ENCODE data around the gene CASK. TPM values are rescaled to one million over a fixed set of nuclear protein-coding genes. Genes with fewer than 3 reads are reported as not detected.
A peak's percentile ranks its signal among the peaks of the same experiment; 100 is the strongest.

Gene CASK
- total and polyA plus RNA-seq, 2 of the 13 experiments (the other 11 are each of a cell fraction or from before 2014, with no cell fraction given) = 14.5 to 16.0 TPM

DNA sequence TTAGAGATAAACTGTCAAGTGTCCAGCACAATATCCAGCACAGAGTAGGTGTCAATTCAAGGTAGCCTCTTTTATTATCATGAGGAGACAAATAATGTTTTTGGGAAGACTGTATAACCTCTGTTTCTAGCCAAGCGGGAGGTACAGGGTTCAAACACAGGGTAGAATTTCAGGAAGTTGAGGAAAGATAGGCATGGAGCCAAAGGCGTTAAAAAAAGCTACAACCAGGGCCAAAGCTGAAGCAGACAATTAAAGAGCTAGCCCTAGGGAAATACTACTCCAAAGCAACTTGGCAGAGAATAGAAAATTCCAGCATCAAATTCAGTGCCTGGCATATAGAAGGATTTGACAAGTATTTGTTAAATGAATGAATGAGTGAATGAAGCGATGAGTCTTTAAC, 40.0 kb upstream of the CASK start:
- no peak overlapping the region for H2AFZ ChIP-seq (ENCODE audit: low read length)
- no peaks in the 10 kb centered on the region for H3K36me3 ChIP-seq (replicated peaks in 1 of 2; ENCODE audit: control insufficient read depth in 1 of 2, insufficient read depth in 2 of 2, low read length in 2 of 2)
- no peaks in the 10 kb centered on the region for H3K9me3 ChIP-seq (ENCODE audit: low read length)
- H3K4me2 ChIP-seq (ENCODE audit: low read depth, low read length) = no peak overlapping the region
- DNase-seq (ENCODE audit: low spot score) (no peak), FAIRE-seq (no peak), ATAC-seq (no peak)
- intact Hi-C loops (cut with micrococcal nuclease; ENCODE audit: unreplicated experiment) = no loop called here
- in situ Hi-C loops (cut with HindIII; ENCODE audit: extremely low pct_ligation_motif_present, low pct_unique_long_range_greater_than_20kb) = no loop called here
- no TSS peak for BruUV-seq (replicated peaks)
- no peak overlapping the region for H3K9ac ChIP-seq (ENCODE audit: insufficient read depth, low read depth, low read length)
- ChIA-PET CTCF (ENCODE audit: low intra/inter-chr PET ratio, low total read pairs) (no interaction called here), POLR2A (no interaction called here)
- no peaks in the 10 kb centered on the region for H4K20me1 ChIP-seq (ENCODE audit: insufficient read depth, low read length)
- no peaks in the 10 kb centered on the region for H3K79me2 ChIP-seq (ENCODE audit: insufficient read depth, low read length)
- H3K4me3 ChIP-seq (replicated peaks in 1 of 3; ENCODE audit: insufficient read depth in 1 of 3, low read depth in 2 of 3, low read length in 3 of 3) = no peak overlapping the region
- no peak overlapping the region for H3K27ac ChIP-seq (ENCODE audit: extremely low read length, insufficient read depth, low read length)
- TF ChIP-seq ETV6 (CRISPR knock-in tag; conservative IDR thresholded peaks at IDR 0.05) (no peak), SOX6 (IDR thresholded peaks at IDR 0.05) (no peak), SOX6 (CRISPR knock-in tag; IDR thresholded peaks at IDR 0.05) (0 out of 2 replicates have a peak, but pooled peaks have one; percentile 18), SOX13 (IDR thresholded peaks at IDR 0.05) (no peak), SOX13 (CRISPR knock-in tag; conservative IDR thresholded peaks at IDR 0.05 in 1 of 2, IDR thresholded peaks at IDR 0.05 in 1 of 2) (0 out of 4 replicates have a peak, but pooled peaks of 1 of the 2 experiments have one; percentile 33)
- WGBS (ENCODE audit: low lambda C conversion rate) = 29% methylated on average over 3 of the region's 3 CpGs
- H3K4me1 ChIP-seq (ENCODE audit: insufficient read depth, low read length) = peaks cover 5% of the 10 kb centered on the region; the same call in 1 of the 2 replicates
- H3K27me3 ChIP-seq (ENCODE audit: control insufficient read depth in 1 of 2, insufficient read depth in 2 of 2, low read length in 2 of 2) = no peaks in the 10 kb centered on the region

GRCh38 chrX:41960142-41960541, 36.8 kb upstream of the CASK start:
- WGBS (ENCODE audit: low lambda C conversion rate) = 10% methylated on average over 2 of the region's 2 CpGs
- Histone ChIP-seq H2AFZ (ENCODE audit: low read length) (no peak overlapping the region), H3K4me1 (ENCODE audit: insufficient read depth, low read length) (peaks cover 5% of the 10 kb centered on the region; the same call in 1 of the 2 replicates), H3K9me3 (ENCODE audit: low read length) (no peaks in the 10 kb centered on the region), H3K4me2 (ENCODE audit: low read depth, low read length) (no peak overlapping the region), H3K36me3 (replicated peaks in 1 of 2; ENCODE audit: control insufficient read depth in 1 of 2, insufficient read depth in 2 of 2, low read length in 2 of 2) (no peaks in the 10 kb centered on the region), H3K4me3 (replicated peaks in 1 of 3; ENCODE audit: insufficient read depth in 1 of 3, low read depth in 2 of 3, low read length in 3 of 3) (no peak overlapping the region), H3K79me2 (ENCODE audit: insufficient read depth, low read length) (no peaks in the 10 kb centered on the region), H3K27ac (ENCODE audit: extremely low read length, insufficient read depth, low read length) (no peak overlapping the region), H3K27me3 (ENCODE audit: control insufficient read depth in 1 of 2, insufficient read depth in 2 of 2, low read length in 2 of 2) (no peaks in the 10 kb centered on the region), H3K9ac (ENCODE audit: insufficient read depth, low read depth, low read length) (no peak overlapping the region), H4K20me1 (ENCODE audit: insufficient read depth, low read length) (no peaks in the 10 kb centered on the region)
- DNase-seq (ENCODE audit: low spot score) = no peak
- in situ Hi-C loops (cut with HindIII; ENCODE audit: extremely low pct_ligation_motif_present, low pct_unique_long_range_greater_than_20kb) (no loop called here), intact Hi-C loops (cut with micrococcal nuclease; ENCODE audit: unreplicated experiment) (no loop called here)
- TF ChIP-seq SALL1 (CRISPR knock-in tag; IDR thresholded peaks at IDR 0.05) (no peak), FOSL1 (CRISPR knock-in tag; IDR thresholded peaks at IDR 0.05; ENCODE audit: borderline replicate concordance) (no peak), ZNF331 (CRISPR knock-in tag; IDR thresholded peaks at IDR 0.05) (no peak), TGIF2 (CRISPR knock-in tag; IDR thresholded peaks at IDR 0.05) (no peak), KAT7 (CRISPR knock-in tag; IDR thresholded peaks at IDR 0.05; ENCODE audit: borderline replicate concordance) (no peak), ZNF282 (IDR thresholded peaks at IDR 0.05; ENCODE audit: partially characterized antibody) (no peak), KLF9 (CRISPR knock-in tag; IDR thresholded peaks at IDR 0.05; ENCODE audit: low read depth) (no peak), ZNF143 (CRISPR knock-in tag; IDR thresholded peaks at IDR 0.05) (no peak), NCOA2 (CRISPR knock-in tag; IDR thresholded peaks at IDR 0.05) (no peak), MEIS1 (CRISPR knock-in tag; IDR thresholded peaks at IDR 0.05; ENCODE audit: borderline replicate concordance) (no peak), ZNF501 (CRISPR knock-in tag; IDR thresholded peaks at IDR 0.05) (no peak)
- TF ChIP-seq, protein P1, sequence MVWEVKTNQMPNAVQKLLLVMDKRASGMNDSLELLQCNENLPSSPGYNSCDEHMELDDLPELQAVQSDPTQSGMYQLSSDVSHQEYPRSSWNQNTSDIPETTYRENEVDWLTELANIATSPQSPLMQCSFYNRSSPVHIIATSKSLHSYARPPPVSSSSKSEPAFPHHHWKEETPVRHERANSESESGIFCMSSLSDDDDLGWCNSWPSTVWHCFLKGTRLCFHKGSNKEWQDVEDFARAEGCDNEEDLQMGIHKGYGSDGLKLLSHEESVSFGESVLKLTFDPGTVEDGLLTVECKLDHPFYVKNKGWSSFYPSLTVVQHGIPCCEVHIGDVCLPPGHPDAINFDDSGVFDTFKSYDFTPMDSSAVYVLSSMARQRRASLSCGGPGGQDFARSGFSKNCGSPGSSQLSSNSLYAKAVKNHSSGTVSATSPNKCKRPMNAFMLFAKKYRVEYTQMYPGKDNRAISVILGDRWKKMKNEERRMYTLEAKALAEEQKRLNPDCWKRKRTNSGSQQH (CRISPR knock-in tag; IDR thresholded peaks at IDR 0.05; ENCODE audit: low read depth) = no peak
- ChIA-PET CTCF (ENCODE audit: low intra/inter-chr PET ratio, low total read pairs) (no interaction called here), POLR2A (no interaction called here)
- no TSS peak for BruUV-seq (replicated peaks)
- FAIRE-seq = no peak
- no peak for ATAC-seq

Data from HepG2 (cell line).